ENCODE data around the gene SEC14L3.

The SEC14L3 gene

GRCh38 chr22:30425327-30425615 is 46.5 kb downstream of the SEC14L3 start:
- Histone ChIP-seq H3K4me1 (peaks cover 19% of the 10 kb centered on the region), H3K27me3 (no peaks in the 10 kb centered on the region), H3K4me3 (ENCODE audit: low read depth, low read length) (peak overlapping the region; percentile 87), H3K9me3 (no peaks in the 10 kb centered on the region), H3K36me3 (peaks cover 17% of the 10 kb centered on the region)
- DNase-seq, result no peak
- TF ChIP-seq CTCF (IDR thresholded peaks at IDR 0.05; ENCODE audit: low read depth, low read length), result no peak

DNA sequence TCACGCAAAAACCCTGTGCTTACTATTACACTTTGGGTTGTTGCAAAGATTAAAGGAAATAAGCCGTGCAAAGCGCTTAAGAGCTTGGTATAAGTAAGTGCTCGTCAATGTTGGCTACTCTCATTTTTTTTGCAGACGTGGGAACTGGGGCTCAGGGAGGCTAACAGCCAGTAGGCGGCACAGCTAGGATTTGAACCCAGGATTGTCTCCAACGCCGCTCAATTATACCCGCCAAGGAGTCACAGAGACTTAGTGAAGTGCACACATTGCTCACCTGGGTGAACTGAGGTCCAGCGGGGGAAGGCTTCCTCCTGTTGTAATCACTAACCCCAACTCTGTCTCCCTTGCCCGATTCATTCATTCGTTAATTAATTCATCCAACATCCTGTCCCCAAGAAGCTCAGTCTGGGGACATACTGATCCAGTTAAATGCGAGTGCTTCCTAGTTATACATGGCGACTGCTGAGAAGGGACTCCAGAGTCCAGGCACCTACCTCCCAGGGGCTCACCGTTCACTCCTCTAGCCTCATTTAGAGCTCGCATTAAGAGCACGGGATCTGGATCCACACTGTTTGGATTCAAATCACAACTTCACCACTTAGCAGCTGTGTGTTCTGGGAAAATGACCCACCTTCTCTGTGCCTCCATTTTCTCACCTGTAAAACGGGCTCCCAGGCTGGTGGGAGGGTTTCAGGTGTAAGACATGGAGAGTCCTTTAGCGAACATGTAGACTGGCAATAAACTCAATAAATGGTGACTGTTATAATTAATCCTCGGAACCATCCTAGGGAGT is 47.1 kb downstream of the SEC14L3 start:
- TF ChIP-seq CTCF (IDR thresholded peaks at IDR 0.05; ENCODE audit: low read depth, low read length), result 0 out of 2 replicates have a peak, but pooled peaks have one; percentile 8
- peaks cover 17% of the 10 kb centered on the region for H3K36me3 ChIP-seq
- no peaks in the 10 kb centered on the region for H3K9me3 ChIP-seq
- DNase-seq, result no peak
- no peaks in the 10 kb centered on the region for H3K27me3 ChIP-seq
- H3K4me3 ChIP-seq (ENCODE audit: low read depth, low read length), result peak overlapping the region; percentile 87
- H3K4me1 ChIP-seq, result peaks cover 19% of the 10 kb centered on the region

DNA sequence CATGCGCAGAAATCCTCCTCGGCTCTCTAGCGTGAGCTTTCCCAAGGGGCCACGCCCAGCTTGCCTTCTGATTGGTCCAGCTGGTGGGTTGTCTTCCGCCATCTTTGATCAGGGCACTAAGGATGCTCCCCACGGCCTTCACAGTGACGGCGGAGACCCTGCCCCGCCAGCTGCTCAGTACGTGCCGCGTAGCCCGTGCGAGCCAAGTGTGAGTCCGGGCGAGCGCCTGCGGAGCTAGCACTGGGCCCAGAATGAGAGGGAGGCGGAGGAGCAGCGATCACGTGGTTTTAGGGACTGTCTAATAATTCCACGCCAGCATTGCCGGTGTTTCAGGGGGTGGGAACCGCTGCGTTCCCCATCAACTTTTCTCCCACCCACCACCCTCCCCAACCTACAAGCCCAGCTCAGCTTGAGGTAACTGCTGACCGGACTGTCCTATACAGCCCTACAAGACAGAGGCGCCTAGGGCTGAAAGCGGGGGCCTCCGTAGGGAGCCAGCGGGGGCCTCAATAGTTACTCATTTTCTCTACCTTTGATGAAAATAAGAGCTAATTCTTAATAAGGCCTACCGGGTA is 47.8 kb downstream of the SEC14L3 start:
- no peak for TF ChIP-seq CTCF (IDR thresholded peaks at IDR 0.05; ENCODE audit: low read depth, low read length)
- Histone ChIP-seq H3K9me3 (no peaks in the 10 kb centered on the region), H3K4me1 (peaks cover 19% of the 10 kb centered on the region)

DNA sequence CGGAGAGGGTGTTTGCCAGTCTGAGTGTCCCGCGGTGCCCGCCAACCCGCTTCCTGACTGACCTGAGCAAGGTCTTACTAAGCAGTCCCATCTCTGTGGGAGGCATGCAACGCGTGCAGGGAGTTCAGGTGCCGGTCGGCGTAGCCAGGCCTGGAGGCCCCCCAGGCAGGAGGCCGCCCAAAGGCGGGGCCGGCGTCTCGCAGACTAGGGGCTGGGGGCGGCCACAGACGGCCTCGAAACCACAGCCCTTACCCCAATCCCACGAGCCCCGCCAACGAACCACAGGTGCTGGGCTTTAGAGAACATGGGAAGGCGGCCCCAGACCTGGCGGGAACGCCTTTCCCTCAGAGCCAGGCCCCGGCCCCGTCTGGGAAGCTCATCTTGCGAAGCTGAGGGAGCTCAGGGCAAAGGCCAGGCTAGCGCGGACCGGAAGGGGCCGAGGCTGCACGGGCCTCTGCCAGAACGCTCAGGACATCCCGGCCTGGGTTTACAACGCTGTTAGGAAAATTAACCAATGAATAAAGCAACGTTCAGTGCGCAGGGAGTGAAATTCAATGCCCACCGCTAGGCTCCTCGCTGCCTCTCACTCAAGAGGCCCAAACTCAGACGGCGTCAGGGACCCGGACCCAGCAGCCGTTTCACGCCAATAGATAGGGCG is 48.4 kb downstream of the SEC14L3 start:
- peaks cover 13% of the 10 kb centered on the region for H3K36me3 ChIP-seq
- H3K9me3 ChIP-seq, result no peaks in the 10 kb centered on the region
- H3K4me1 ChIP-seq, result peaks cover 19% of the 10 kb centered on the region
- no peak for TF ChIP-seq CTCF (IDR thresholded peaks at IDR 0.05; ENCODE audit: low read depth, low read length)
- peak; percentile 30 for DNase-seq
- no peaks in the 10 kb centered on the region for H3K27me3 ChIP-seq
- H3K4me3 ChIP-seq (ENCODE audit: low read depth, low read length), result peak overlapping the region; percentile 87

More for the DNA sequence above, 47.8 kb downstream of the SEC14L3 start:
- H3K36me3 ChIP-seq, result peaks cover 17% of the 10 kb centered on the region
- no peaks in the 10 kb centered on the region for H3K27me3 ChIP-seq
- peak overlapping the region; percentile 87 for H3K4me3 ChIP-seq (ENCODE audit: low read depth, low read length)
- peak; percentile 99 for DNase-seq

DNA sequence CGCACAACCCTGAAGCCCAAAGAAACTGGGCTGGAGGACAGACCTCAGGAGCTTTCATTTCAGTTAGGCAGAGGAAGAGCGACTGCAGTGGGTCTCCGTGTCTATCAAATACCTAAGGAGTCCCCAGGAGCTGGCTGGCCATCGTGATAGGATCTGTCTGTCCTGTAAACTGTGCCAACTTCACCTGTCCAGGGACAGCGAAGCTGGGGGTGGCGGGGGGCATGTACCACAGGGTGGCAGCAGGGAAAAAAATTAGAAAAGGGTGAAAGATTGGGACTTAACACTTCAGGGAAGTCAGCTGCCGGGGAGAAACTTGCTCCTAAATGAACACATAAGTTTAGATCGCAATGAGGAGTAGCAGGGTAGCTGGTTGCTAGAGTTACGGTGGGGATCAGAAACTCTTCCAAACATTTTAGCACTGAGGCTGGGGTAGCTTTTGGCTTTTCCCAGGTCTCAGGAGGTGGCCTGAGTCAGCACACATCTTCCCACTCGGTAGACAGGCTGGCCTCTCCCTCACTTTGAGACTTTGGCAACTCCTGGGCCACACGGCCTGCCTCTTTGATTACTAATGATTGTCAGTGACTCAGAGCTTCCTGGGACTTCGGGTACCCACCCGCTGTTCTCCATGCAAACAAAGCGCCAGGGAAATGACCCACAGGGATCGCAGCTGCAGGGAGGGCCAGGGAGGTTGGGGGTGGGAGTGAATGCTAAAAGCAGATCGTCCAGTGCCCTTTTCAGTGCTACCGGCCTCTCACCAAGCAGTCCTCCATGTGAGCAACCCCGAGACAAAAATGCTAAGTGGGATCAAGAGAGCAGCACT is 49.1 kb downstream of the SEC14L3 start:
- peak overlapping the region; percentile 87 for H3K4me3 ChIP-seq (ENCODE audit: low read depth, low read length)
- H3K36me3 ChIP-seq, result peaks cover 6% of the 10 kb centered on the region

More for the DNA sequence above, 49.1 kb downstream of the SEC14L3 start:
- H3K9me3 ChIP-seq, result no peaks in the 10 kb centered on the region
- TF ChIP-seq CTCF (IDR thresholded peaks at IDR 0.05; ENCODE audit: low read depth, low read length), result no peak
- DNase-seq, result peak; percentile 27
- H3K4me1 ChIP-seq, result peaks cover 19% of the 10 kb centered on the region
- H3K27me3 ChIP-seq, result no peaks in the 10 kb centered on the region
